ENCODE measurements around the gene MIS18BP1. TPM values are rescaled to one million over a fixed set of nuclear protein-coding genes. Genes with fewer than 3 reads are reported as not detected.
"Not testable (repeated sequence)": the region's sequence is repeated elsewhere in the genome, so short reads cannot be mapped to it uniquely, and the experiment has no call there.

The MIS18BP1 gene
- total RNA-seq (10 to 100 TPM; 17.0 to 46.1 TPM), polyA plus RNA-seq (10 to 100 TPM in 1 of 2 donors, 1 to 10 TPM in 1; 6.8 to 10.3 TPM)
- long read RNA-seq, donor 1, transcript MIS18BP1-206 (3 exons, 793 nt): major isoform, 8 of 28 reads
- long read RNA-seq, donor 1, partial matches to known transcripts: 19 of 28 reads
- long read RNA-seq, donor 1, other reads (novel, unspliced or antisense): 0 of 28 reads
- long read RNA-seq, donor 2, partial matches to known transcripts: 0 of 3 reads
- long read RNA-seq, donor 2, other reads (novel, unspliced or antisense): 0 of 3 reads
- long read RNA-seq, donor 3, transcript MIS18BP1-206 (3 exons, 793 nt): major isoform, 10 of 11 reads
- long read RNA-seq, donor 3, partial matches to known transcripts: 0 of 11 reads
- long read RNA-seq, donor 3, other reads (novel, unspliced or antisense): 0 of 11 reads
- long read RNA-seq, donor 4, partial matches to known transcripts: 0 of 5 reads
- long read RNA-seq, donor 4, other reads (novel, unspliced or antisense): 0 of 5 reads
- long read RNA-seq, donor 5, full-length matches to known transcripts: 8 of 19 reads
- long read RNA-seq, donor 5, partial matches to known transcripts: 11 of 19 reads
- long read RNA-seq, donor 5, other reads (novel, unspliced or antisense): 0 of 19 reads

DNA sequence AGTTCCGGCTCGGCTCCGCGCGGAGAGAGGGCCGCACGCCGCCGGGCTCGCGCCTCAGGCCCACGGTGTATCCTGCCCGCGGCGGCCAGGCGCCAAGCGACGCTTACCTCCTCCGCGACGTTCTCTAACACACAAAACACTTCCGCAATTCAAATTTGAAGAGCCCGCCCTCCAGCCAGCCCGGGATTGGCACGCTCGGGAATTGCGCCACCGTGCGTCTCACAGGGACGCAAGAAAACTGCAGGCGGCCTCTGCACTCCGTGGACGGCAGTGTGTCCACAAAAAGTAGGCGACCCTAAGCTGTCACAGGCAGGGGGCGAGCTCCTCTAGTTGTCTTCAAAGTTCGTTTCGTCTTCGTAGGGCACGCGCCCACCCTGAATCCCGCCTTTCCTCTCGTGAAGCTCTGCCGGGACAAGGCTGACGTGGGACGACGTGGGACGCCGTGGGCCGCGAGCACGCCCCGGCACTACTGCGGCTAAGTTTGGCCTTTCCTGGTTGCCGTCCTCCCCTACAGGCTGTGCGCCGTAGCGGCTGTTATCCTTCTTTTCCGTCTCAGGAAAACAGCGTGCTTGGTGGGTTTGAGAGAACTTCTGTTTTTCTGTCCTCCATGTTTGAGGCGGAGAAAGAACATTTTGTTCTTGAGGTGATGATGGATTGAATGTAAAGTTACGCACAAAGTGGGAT, at the start of gene MIS18BP1:
Gene MIS18BP1 (minus strand): TSS at position 133 of the 684 bp plus-strand sequence. CDS start 5,916 bp downstream, outside the sequence.
- Histone ChIP-seq H3K27me3 (ENCODE audit: control insufficient read depth in 3 of 3, insufficient read depth in 3 of 3, low read length in 2 of 3) (no peaks in the 10 kb centered on the region), H3K9ac (ENCODE audit: insufficient read depth in 1 of 2, low read length in 2 of 2) (peak within 1 kb of the TSS; percentile 82 to 87)

DNA sequence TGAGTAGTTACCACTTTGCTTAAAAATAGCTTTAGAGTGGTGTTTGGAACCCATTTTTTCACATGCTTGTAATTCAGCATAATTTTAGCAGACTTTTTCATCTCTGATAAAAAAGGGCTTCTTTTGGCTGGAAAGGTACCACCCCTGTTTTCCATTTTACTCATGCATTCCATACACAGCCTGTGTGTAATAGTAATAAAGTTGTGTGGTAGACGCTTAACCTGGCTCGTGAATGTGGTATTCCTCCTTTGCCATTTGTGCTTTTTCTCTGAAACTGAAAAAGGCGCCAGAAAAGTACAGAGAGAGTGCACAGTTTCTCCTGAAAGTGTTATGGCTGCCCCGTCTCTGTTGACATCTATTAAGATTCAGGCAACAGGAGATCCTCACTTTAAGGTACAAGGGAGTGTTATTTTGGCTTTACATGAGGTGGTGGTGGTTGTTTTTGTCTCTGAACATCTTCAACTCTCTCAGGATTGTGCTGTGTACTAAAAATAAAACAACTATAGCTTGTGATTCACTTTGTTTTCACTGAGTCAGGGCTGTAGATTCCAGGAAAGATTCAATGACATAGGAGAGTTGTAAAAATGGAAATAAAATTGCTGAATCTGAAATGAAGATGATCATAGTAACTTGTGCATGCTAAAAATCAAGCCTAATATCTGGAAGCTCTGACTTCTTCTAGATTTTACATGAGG, 45.6 kb upstream of the MIS18BP1 start:
- TF ChIP-seq, protein P1, sequence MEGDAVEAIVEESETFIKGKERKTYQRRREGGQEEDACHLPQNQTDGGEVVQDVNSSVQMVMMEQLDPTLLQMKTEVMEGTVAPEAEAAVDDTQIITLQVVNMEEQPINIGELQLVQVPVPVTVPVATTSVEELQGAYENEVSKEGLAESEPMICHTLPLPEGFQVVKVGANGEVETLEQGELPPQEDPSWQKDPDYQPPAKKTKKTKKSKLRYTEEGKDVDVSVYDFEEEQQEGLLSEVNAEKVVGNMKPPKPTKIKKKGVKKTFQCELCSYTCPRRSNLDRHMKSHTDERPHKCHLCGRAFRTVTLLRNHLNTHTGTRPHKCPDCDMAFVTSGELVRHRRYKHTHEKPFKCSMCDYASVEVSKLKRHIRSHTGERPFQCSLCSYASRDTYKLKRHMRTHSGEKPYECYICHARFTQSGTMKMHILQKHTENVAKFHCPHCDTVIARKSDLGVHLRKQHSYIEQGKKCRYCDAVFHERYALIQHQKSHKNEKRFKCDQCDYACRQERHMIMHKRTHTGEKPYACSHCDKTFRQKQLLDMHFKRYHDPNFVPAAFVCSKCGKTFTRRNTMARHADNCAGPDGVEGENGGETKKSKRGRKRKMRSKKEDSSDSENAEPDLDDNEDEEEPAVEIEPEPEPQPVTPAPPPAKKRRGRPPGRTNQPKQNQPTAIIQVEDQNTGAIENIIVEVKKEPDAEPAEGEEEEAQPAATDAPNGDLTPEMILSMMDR (IDR thresholded peaks at IDR 0.05; ENCODE audit: control extremely low read depth, extremely low read depth): no peak
- no peak overlapping the region for H3K4me3 ChIP-seq
- H3K9ac ChIP-seq (ENCODE audit: insufficient read depth in 1 of 2, low read length in 2 of 2): no peak overlapping the region
- no peaks in the 10 kb centered on the region for H3K36me3 ChIP-seq (ENCODE audit: control insufficient read depth in 4 of 4, insufficient read depth in 4 of 4, low read length in 4 of 4)
- ATAC-seq (ENCODE audit: insufficient read depth, low FRiP score) (no peak), DNase-seq (no peak)
- H3K9me3 ChIP-seq (ENCODE audit: control insufficient read depth in 4 of 4, insufficient read depth in 3 of 4, low read length in 3 of 4): no peaks in the 10 kb centered on the region
- no peaks in the 10 kb centered on the region for H3K27me3 ChIP-seq (ENCODE audit: control insufficient read depth in 3 of 3, insufficient read depth in 3 of 3, low read length in 2 of 3)
- H3K4me1 ChIP-seq (ENCODE audit: control insufficient read depth in 5 of 5, insufficient read depth in 5 of 5, low read length in 5 of 5): peaks cover 0 to 4% (median 0%) of the 10 kb centered on the region in 5 donors
- H3K27ac ChIP-seq (ENCODE audit: low read depth in 1 of 2, low read length in 1 of 2): no peak overlapping the region
- WGBS, 2 donors: 76 to 86% methylated on average over 4 of the region's 4 CpGs

More for the DNA sequence above, at the start of gene MIS18BP1:
- DNase-seq (peak; percentile 98), ATAC-seq (ENCODE audit: insufficient read depth, low FRiP score) (peak; percentile 92)
- TF ChIP-seq, protein P1 (IDR thresholded peaks at IDR 0.05; ENCODE audit: control extremely low read depth, extremely low read depth): peak; percentile 50
- Histone ChIP-seq H3K4me1 (ENCODE audit: control insufficient read depth in 5 of 5, insufficient read depth in 5 of 5, low read length in 5 of 5) (peaks cover 2 to 17% (median 8%) of the 10 kb centered on the region in 5 donors), H3K27ac (ENCODE audit: low read depth in 1 of 2, low read length in 1 of 2) (peak within 1 kb of the TSS; percentile 92 to 100), H3K36me3 (ENCODE audit: control insufficient read depth in 4 of 4, insufficient read depth in 4 of 4, low read length in 4 of 4) (no peaks in the 10 kb centered on the region), H3K4me3 (peak within 1 kb of the TSS; percentile 95), H3K9me3 (ENCODE audit: control insufficient read depth in 4 of 4, insufficient read depth in 3 of 4, low read length in 3 of 4) (peaks cover 0 to 8% (median 1%) of the 10 kb centered on the region in 4 donors)
- 1% methylated on average over 60 to 61 of the region's 61 CpGs for WGBS, 2 donors

DNA sequence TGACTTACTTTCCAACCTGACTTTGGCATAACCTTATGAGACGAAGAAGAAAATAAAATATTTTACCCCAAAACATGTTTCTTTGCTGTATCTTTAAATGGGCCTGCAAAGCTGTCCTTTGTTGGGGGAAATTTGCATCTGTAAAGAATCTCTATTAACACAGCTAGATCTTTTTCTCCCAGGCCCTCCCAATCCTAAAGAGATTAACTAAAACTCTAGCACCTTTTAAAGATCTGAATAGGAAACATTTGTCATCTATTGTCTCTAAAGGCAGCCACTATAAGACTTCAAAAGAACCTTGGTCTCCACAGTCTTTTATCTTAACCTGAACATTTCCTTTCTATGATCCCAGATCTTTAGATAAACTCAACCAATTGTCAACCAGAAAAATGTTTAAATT, 41.8 kb upstream of the MIS18BP1 start:
- WGBS, 2 donors: 76 to 79% methylated on average over 1 of the region's 1 CpG
- H3K27me3 ChIP-seq (ENCODE audit: control insufficient read depth in 3 of 3, insufficient read depth in 3 of 3, low read length in 2 of 3); H3K27ac ChIP-seq (ENCODE audit: low read depth in 1 of 2, low read length in 1 of 2); DNase-seq; H3K4me1 ChIP-seq (ENCODE audit: control insufficient read depth in 5 of 5, insufficient read depth in 5 of 5, low read length in 5 of 5); H3K9ac ChIP-seq (ENCODE audit: insufficient read depth in 1 of 2, low read length in 2 of 2); H3K4me3 ChIP-seq; H3K36me3 ChIP-seq (ENCODE audit: control insufficient read depth in 4 of 4, insufficient read depth in 4 of 4, low read length in 4 of 4); ATAC-seq (ENCODE audit: insufficient read depth, low FRiP score); H3K9me3 ChIP-seq (ENCODE audit: control insufficient read depth in 4 of 4, insufficient read depth in 3 of 4, low read length in 3 of 4): not testable (repeated sequence)
